ENCODE measurements around the gene PLEKHB1. TPM values are rescaled to one million over a fixed set of nuclear protein-coding genes. Genes with fewer than 3 reads are reported as not detected.
A peak's percentile ranks its signal among the peaks of the same experiment; 100 is the strongest.

Gene PLEKHB1
- total and polyA plus RNA-seq, 8 donors: 5.3 to 90.1 (median 13.4) TPM; not detected in 1

DNA sequence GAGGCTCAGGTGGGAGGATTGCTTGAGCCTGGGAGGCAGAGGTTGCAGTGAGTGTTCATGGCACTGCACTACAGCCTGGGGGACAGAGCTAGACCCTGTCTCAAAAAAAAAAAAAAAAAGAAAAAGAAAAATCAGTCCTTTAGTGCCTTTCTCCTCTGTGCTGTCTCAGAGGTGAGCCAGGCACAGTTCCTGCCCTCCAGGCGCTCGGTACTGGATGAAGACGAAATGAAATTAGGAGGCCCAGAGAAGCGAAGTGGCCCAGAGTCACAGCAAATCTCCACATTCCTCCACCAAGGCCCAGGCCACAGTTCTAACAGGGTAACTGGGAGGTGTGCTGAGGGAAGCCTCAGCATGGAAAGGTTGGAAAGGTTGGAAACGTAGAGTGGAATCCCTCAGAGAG lies 4.9 kb downstream of the PLEKHB1 start:
- H3K4me1 ChIP-seq: peaks cover 0 to 29% (median 14%) of the 10 kb centered on the region in 4 donors
- intact Hi-C loops (cut with DNase I; ENCODE audit: low total_unique reads): no loop called here
- peaks cover 0 to 2% (median 0%) of the 10 kb centered on the region in 3 donors for H3K27me3 ChIP-seq
- no peak overlapping the region for H3K27ac ChIP-seq
- no peak for DNase-seq
- peaks cover 0 to 16% (median 0%) of the 10 kb centered on the region in 4 donors for H3K36me3 ChIP-seq
- no peaks in the 10 kb centered on the region for H3K9me3 ChIP-seq
- H3K4me3 ChIP-seq: no peak overlapping the region
- no peak for TF ChIP-seq EP300 (IDR thresholded peaks at IDR 0.05)
- TF ChIP-seq, protein P1, sequence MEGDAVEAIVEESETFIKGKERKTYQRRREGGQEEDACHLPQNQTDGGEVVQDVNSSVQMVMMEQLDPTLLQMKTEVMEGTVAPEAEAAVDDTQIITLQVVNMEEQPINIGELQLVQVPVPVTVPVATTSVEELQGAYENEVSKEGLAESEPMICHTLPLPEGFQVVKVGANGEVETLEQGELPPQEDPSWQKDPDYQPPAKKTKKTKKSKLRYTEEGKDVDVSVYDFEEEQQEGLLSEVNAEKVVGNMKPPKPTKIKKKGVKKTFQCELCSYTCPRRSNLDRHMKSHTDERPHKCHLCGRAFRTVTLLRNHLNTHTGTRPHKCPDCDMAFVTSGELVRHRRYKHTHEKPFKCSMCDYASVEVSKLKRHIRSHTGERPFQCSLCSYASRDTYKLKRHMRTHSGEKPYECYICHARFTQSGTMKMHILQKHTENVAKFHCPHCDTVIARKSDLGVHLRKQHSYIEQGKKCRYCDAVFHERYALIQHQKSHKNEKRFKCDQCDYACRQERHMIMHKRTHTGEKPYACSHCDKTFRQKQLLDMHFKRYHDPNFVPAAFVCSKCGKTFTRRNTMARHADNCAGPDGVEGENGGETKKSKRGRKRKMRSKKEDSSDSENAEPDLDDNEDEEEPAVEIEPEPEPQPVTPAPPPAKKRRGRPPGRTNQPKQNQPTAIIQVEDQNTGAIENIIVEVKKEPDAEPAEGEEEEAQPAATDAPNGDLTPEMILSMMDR (IDR thresholded peaks at IDR 0.05): no peak
- no peak for TF ChIP-seq POLR2AphosphoS5 (IDR thresholded peaks at IDR 0.05)
- TF ChIP-seq POLR2A (IDR thresholded peaks at IDR 0.05): no peak
- 90 to 99% (median 96%) methylated on average over 5 of the region's 5 CpGs for WGBS, 5 donors

DNA sequence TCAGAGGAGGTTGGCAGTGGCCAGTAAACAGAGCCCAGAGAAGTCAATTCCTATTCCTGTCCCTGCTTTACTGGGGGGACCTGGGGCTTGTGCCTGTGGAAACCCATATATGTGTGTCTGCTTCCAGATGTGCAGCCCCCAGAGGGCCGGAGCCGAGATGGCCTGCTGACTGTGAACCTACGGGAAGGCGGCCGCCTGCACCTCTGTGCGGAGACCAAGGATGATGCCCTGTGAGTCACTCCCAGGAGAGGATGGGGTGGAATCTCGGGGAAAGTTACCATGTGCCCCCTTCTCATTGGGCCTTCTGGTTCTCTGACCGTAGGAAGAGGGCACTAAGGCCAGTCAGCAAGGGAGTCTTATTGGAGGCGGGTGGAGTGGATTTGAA lies 5.3 kb downstream of the PLEKHB1 start:
- Histone ChIP-seq H3K27me3 (no peaks in the 10 kb centered on the region), H3K27ac (no peak overlapping the region), H3K4me3 (no peak overlapping the region), H3K9me3 (no peaks in the 10 kb centered on the region), H3K4me1 (peaks cover 0 to 27% (median 14%) of the 10 kb centered on the region in 4 donors), H3K36me3 (peaks cover 0 to 18% (median 0%) of the 10 kb centered on the region in 4 donors)
- TF ChIP-seq POLR2A (IDR thresholded peaks at IDR 0.05) (no peak), POLR2AphosphoS5 (IDR thresholded peaks at IDR 0.05) (no peak), EP300 (IDR thresholded peaks at IDR 0.05) (no peak)
- TF ChIP-seq, protein P1 (IDR thresholded peaks at IDR 0.05): no peak
- intact Hi-C loops (cut with DNase I; ENCODE audit: low total_unique reads): no loop called here
- 86 to 93% (median 92%) methylated on average over 9 of the region's 9 CpGs for WGBS, 5 donors
- no peak for DNase-seq

DNA sequence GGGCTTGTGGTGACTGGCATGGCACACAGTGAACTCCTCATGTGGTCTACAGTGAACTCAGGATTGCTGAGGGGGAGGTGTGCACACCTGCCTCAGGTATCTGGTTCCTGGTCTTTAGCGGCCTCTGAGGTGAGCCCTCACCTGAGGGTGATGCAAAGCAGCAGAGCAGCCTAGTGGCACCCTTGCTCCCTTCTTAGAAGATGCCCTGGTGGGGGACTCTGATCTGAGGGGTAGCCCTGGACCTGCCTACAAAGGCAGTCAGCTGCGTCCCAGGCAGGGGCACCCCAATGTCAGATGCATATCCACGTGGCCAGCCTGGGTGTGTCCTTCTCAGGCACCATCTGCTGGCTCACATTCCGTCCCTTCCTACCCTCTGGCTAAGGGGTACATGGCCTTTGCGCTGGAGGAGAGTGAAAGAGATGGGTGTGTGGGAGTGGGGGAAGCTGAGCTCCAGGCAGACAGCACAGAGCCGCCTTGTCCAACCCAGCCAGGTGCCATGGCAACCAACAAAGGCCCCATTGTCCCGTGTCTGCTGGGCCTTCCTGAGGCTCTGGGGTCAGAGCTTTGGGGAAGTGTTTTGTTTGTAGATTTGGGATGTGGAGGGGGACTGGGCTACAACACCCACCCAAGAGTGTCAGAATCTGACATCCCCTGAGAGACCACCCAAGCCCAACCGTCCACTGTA lies 5.8 kb downstream of the PLEKHB1 start:
- H3K4me3 ChIP-seq: no peak overlapping the region
- peaks cover 0 to 21% (median 11%) of the 10 kb centered on the region in 4 donors for H3K4me1 ChIP-seq
- H3K9me3 ChIP-seq: no peaks in the 10 kb centered on the region
- DNase-seq: peak in 1 of 2 donors; percentile 84
- peaks cover 0 to 18% (median 0%) of the 10 kb centered on the region in 4 donors for H3K36me3 ChIP-seq
- no peaks in the 10 kb centered on the region for H3K27me3 ChIP-seq
- intact Hi-C loops (cut with DNase I; ENCODE audit: low total_unique reads): no loop called here
- TF ChIP-seq, protein P1 (IDR thresholded peaks at IDR 0.05): no peak
- TF ChIP-seq POLR2AphosphoS5 (IDR thresholded peaks at IDR 0.05) (no peak), POLR2A (IDR thresholded peaks at IDR 0.05) (no peak), EP300 (IDR thresholded peaks at IDR 0.05) (no peak)
- no peak overlapping the region for H3K27ac ChIP-seq
- WGBS, 5 donors: 32 to 57% (median 47%) methylated on average over 7 to 8 of the region's 8 CpGs

DNA sequence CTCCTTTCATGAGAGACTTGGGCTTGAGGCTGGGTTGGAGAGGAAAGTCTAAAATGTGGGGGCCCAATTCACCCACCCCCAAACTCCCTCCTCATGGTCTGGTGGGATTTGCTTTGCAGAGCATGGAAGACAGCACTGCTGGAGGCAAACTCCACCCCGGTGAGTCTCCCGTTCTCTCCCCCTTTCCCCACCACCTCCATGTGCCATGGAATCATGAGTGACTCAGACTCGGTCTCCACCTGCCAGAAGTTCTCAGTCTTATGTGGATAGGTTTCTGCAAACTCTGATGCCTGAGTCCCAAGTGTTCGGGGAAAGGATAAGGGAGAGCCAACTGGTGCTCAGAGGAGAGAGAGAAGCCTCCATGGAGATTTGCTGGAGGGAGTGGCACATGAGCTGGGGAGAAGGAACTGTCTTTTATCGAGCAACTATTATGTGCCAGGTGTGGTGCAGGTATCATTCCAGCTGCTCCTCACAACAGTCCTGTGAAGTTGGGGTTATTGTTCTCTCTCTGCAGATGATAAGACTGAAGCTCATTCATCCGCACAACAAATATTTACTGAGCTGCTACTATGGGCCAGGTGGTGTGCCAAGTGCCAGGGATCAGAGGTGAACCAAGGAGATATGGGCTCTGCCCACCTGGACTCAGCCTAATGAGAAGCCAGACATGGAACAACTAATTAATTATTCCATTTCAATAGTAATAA lies 6.6 kb downstream of the PLEKHB1 start:
- Histone ChIP-seq H3K27ac (no peak overlapping the region), H3K9me3 (no peaks in the 10 kb centered on the region), H3K36me3 (peaks cover 0 to 18% (median 0%) of the 10 kb centered on the region in 4 donors), H3K4me1 (peaks cover 0 to 13% (median 3%) of the 10 kb centered on the region in 4 donors), H3K27me3 (no peaks in the 10 kb centered on the region), H3K4me3 (no peak overlapping the region)
- TF ChIP-seq, protein P1 (IDR thresholded peaks at IDR 0.05): no peak
- TF ChIP-seq POLR2A (IDR thresholded peaks at IDR 0.05): no peak
- no peak for TF ChIP-seq EP300 (IDR thresholded peaks at IDR 0.05)
- TF ChIP-seq POLR2AphosphoS5 (IDR thresholded peaks at IDR 0.05): no peak
- intact Hi-C loops (cut with DNase I; ENCODE audit: low total_unique reads): no loop called here
- 69 to 76% (median 75%) methylated on average over 6 of the region's 6 CpGs for WGBS, 5 donors
- DNase-seq: no peak
